ENCODE data around the gene RDX. TPM values are rescaled to one million over a fixed set of nuclear protein-coding genes. Genes with fewer than 3 reads are reported as not detected.

RDX gene
- total RNA-seq, 4 donors from 2014 or later: 35.3 to 62.9 (median 51.7) TPM

DNA sequence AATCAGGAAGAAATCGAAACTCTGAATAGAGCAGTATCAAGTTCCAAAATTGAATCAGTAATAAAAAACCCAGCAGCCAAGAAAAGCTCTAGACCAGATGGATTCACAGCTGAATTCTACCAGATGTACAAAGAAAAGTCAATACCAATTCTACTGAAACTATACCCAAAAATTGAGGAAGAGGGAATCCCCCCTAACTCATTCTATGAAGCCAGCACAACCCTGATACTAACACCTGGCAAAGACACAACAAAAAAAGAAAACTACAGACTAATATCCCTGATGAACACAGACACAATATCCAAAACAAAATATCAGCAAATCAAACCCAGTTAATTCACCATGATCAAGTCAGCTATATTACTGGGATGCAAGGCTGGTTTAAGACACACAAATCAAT, 105.5 kb downstream of the RDX start:
- WGBS, 2 donors: 63 to 79% methylated on average over 1 of the region's 1 CpG
- H3K4me3 ChIP-seq: no peak overlapping the region
- TF ChIP-seq CTCF (IDR thresholded peaks at IDR 0.05) (no peak), POLR2A (IDR thresholded peaks at IDR 0.05) (no peak)
- H3K27ac ChIP-seq: no peak overlapping the region
- no peak for DNase-seq
- no peaks in the 10 kb centered on the region for H3K36me3 ChIP-seq
- no peaks in the 10 kb centered on the region for H3K9me3 ChIP-seq
- H3K27me3 ChIP-seq: no peaks in the 10 kb centered on the region
- H3K4me1 ChIP-seq: no peaks in the 10 kb centered on the region
- intact Hi-C loops (cut with DNase I): no loop called here

DNA sequence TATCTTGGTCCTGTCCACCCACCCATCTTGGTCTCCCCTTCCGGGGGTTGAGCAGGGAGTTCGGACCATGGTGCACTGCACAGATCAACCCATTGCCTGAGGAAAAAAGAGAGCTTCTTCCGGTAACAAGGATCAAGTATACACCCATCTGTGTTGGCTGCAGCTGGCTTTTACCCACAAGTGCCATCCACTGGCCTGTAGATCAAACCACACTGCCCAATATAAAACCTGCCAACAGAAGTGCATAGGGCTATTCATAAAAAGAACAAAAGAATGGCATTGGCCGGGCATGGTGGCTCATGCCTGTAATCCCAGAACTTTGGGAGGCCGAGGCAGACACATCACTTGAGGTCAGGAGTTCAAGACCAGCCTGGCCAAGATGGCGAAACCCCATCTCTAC, 108.7 kb downstream of the RDX start:
- Histone ChIP-seq H3K27me3 (no peaks in the 10 kb centered on the region), H3K36me3 (no peaks in the 10 kb centered on the region), H3K27ac (no peak overlapping the region), H3K9me3 (no peaks in the 10 kb centered on the region), H3K4me3 (no peak overlapping the region), H3K4me1 (peaks cover 0 to 11% (median 0%) of the 10 kb centered on the region in 3 donors)
- no peak for TF ChIP-seq POLR2A (IDR thresholded peaks at IDR 0.05)
- no peak for TF ChIP-seq CTCF (IDR thresholded peaks at IDR 0.05)
- 79 to 92% methylated on average over 4 of the region's 6 CpGs for WGBS, 2 donors
- intact Hi-C loops (cut with DNase I): loop anchor here (10.0 kb wide), 1 partner anchor 233 kb away; no protein-coding TSS in a partner anchor
- no peak for DNase-seq

DNA sequence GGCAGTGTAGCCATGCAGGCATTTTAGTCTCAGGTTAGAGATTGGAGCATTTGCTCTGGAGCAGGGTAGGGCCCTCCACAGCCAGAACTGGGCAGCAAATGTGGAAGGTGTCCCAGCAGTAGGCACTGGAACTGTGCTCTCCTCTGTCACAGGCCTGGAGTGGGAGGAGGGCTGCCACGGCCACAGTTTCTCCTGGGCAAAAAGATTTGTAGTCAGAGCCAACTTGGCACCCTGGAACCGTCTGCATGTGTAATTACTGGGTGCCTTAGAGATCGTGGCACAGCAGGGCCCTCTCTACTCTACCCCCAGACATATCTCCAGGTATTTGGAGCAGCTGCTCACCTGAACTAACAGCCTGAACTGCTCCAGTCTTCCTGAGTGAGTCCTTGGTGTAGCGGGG, 109.5 kb downstream of the RDX start:
- peaks cover 0 to 11% (median 0%) of the 10 kb centered on the region in 3 donors for H3K4me1 ChIP-seq
- H3K27me3 ChIP-seq: no peaks in the 10 kb centered on the region
- no peaks in the 10 kb centered on the region for H3K9me3 ChIP-seq
- intact Hi-C loops (cut with DNase I): loop anchor here (10.0 kb wide), 1 partner anchor 232 kb away; no protein-coding TSS in a partner anchor
- H3K4me3 ChIP-seq: no peak overlapping the region
- H3K36me3 ChIP-seq: no peaks in the 10 kb centered on the region
- no peak for DNase-seq
- 100% methylated on average over 1 to 2 of the region's 4 CpGs for WGBS, 2 donors
- no peak overlapping the region for H3K27ac ChIP-seq
- TF ChIP-seq CTCF (IDR thresholded peaks at IDR 0.05): no peak
- TF ChIP-seq POLR2A (IDR thresholded peaks at IDR 0.05): no peak

DNA sequence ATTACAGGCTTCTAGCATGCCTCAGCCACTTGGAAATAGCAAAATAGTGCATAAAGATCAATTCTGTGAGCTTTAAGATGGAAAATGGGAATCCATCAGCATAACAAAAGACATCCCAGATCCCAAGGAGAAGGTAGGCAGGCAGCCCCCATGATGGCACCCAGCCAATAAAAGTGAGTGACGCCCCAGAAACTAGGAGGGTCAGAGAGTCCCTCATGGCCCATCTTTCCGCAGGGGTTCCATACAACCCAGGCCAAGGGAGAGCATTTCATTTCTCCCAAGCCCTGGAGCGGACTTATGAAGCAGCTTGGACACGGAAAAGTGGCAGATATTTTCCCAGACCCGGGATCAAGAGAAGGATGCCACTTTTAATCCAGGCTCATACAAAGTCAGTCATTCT, 110.0 kb downstream of the RDX start:
- H3K4me1 ChIP-seq: peaks cover 0 to 11% (median 0%) of the 10 kb centered on the region in 3 donors
- no peaks in the 10 kb centered on the region for H3K36me3 ChIP-seq
- H3K4me3 ChIP-seq: no peak overlapping the region
- no peaks in the 10 kb centered on the region for H3K9me3 ChIP-seq
- WGBS, 2 donors: 87 to 94% methylated on average over 3 to 5 of the region's 5 CpGs
- H3K27ac ChIP-seq: no peak overlapping the region
- intact Hi-C loops (cut with DNase I): loop anchor here (10.0 kb wide), 1 partner anchor 232 kb away; no protein-coding TSS in a partner anchor
- H3K27me3 ChIP-seq: no peaks in the 10 kb centered on the region
- TF ChIP-seq CTCF (IDR thresholded peaks at IDR 0.05): no peak
- no peak for TF ChIP-seq POLR2A (IDR thresholded peaks at IDR 0.05)
- no peak for DNase-seq

DNA sequence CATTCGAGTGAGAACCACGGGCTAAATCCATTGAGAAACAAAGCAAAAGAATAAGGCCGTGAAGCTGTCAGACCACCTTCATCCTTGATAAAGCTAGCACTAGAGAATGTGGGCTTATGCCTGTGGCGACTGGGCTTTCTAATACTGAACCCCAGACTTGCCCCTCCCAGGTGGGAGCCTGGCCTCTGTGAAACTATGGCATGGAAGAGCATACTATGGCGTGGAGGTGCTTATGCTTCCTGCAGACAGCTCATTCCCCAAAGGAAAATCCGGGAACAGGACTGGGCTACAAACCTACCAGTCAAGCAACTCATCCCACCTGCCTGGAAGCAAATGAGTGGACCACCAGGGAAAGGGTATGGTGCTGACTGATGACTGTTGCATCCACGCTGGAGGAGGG, 110.8 kb downstream of the RDX start:
- Histone ChIP-seq H3K27me3 (no peaks in the 10 kb centered on the region), H3K9me3 (no peaks in the 10 kb centered on the region), H3K36me3 (no peaks in the 10 kb centered on the region), H3K4me1 (peaks cover 0 to 11% (median 0%) of the 10 kb centered on the region in 3 donors), H3K4me3 (no peak overlapping the region), H3K27ac (no peak overlapping the region)
- no peak for DNase-seq
- TF ChIP-seq CTCF (IDR thresholded peaks at IDR 0.05) (no peak), POLR2A (IDR thresholded peaks at IDR 0.05) (no peak)
- WGBS, 2 donors: 84 to 89% methylated on average over 3 to 4 of the region's 7 CpGs
- intact Hi-C loops (cut with DNase I): loop anchor here (10.0 kb wide), 1 partner anchor 231 kb away; no protein-coding TSS in a partner anchor

Measured in esophagus squamous epithelium (tissue), 5 donors.